HG02938 (cell line): ENCODE measurements around the gene CREB1.
A peak's percentile ranks its signal among the peaks of the same experiment; 100 is the strongest.
"Not testable (repeated sequence)": the region's sequence is repeated elsewhere in the genome, so short reads cannot be mapped to it uniquely, and the experiment has no call there.

Experiments used
- ATAC-seq: cut with Tn5 transposase; IDR thresholded peaks from one replicate; pipeline ENCODE4 v1.9.1; 2021; ENCODE audit warnings: mild to moderate bottlenecking, moderate library complexity; ENCODE audit not compliant: unreplicated experiment

The CREB1 gene

DNA sequence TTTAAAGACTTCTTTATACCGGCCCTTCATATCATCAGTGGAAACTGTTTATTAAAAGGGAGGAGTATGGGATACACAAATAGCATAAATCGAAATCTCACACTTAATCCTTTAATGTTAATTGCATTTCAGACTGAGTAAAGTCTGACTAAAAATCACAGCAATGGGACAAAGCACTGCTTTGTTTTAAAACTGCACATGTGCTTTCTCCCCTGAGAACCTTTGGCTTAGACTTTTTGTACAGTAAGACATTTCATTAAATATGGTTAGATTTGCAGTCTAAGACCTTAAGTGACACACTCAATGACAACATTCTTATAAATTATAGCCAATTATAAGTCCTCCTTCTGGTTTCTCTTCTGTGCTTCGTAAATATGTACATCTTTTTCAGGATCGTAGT lies 83.0 kb downstream of the CREB1 start:
- ATAC-seq, result no peak

DNA sequence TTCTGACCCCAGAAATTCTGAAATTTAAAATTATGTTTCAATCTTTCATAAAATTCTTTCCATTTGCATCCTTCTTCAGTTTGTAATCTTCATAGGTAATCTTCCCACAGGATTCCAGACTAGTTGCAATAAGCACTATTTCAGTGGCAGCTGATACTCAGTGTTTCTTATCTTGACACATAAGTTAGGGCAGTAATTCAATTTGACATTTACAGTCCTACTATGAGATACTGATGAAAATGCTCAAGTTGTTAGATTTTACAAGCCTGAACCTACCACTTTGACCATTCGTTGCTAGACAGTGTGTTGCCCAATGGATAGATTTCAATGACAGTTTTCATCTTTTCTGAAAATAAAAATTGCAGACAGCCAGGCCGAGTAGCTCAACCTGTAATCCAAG lies 85.1 kb downstream of the CREB1 start:
- ATAC-seq, result no peak

DNA sequence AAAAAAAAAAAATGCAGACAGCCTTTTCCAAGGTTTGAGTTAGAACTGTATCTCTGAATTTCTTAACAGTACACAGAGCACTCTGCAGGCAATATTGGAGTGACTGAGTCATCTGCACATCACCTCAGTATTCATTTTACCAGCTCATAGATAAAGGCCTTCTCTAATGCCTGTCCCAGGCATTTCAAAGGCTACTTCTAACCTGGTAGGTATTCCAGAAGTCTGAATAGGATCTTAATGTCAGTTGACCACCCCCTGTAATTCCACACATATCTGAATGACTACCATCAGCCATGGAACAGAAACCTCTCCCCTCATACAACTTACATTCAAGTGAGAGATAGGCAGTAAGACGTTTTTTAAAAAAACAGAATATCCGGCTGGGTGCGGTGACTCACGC lies 86.4 kb downstream of the CREB1 start:
- ATAC-seq, result no peak

DNA sequence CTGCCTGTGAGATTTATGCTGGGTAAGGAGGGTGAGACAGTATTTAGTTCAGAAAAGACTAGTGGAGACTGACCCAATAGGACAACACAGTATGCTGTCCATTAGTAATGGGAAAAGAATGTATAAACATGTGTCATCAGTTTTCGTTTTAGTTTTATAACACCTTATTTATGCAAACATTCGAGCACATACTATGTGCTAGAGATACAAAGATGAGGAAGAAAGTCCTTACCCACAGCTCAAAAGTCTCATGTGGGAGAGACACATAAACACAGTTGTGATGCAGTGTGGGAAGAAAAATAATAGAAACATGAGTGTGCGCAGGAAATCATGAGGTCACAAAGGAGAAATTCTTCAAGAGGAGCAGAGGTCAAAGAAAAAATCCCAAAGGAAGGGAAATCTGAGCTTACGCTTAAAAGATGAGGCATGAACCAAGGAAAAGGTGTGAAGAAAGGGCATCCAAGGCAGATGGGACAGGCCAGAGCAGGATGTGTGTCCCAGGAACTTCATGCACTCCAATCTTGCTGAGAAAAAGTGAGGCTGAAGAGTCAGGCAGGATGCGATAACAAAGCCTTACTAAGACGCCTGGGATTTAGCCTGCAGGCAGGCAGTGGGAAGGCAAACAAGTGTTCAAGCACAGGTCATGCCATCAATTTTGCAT lies 87.4 kb downstream of the CREB1 start:
- ATAC-seq, result no peak

DNA sequence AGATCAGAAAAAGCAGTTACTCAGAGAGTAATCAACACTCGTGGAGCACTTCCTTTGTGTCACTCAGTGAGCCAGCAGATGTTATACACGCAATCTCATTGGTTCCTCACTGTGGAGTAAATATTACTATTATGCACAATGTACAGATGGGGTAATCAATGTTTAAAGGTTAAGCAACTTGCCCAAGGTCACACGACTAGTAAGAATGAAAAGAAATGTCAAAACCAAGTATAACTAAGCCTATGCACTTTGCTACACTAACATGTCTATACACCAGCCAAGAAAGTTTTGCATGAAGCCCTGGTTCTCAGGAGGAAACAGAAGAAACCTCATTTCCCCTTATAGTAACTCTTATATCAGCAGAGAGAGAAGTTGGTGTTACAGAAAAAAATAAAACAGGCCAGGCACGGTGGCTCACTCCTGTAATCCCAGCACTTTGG lies 90.0 kb downstream of the CREB1 start:
- peak; percentile 37 for ATAC-seq

DNA sequence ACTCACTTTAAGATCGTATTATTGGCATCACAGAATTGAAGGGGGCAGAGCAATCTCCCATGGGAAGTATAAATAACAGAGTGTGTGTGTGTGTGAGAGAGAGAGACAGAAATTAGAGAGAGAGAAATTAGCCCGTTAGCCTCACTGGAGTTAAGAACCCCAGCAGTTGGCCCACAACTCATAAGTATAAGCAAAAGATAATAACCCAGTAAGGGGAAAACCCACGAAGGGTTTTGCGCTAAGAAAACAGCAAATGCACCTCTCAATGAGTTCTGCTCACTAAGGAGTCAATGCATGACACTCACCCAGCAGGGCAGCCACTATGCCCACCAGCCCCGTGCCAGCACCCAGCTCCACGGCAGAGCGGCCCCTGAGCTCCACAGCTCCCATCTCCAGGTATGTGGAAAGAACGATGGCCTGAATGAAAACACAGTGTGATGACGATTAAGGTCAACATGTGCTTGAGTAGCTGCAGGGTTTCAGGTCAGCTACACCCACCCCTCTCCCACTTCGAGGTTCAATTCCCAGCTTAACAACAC lies 91.8 kb downstream of the CREB1 start:
- no peak for ATAC-seq

DNA sequence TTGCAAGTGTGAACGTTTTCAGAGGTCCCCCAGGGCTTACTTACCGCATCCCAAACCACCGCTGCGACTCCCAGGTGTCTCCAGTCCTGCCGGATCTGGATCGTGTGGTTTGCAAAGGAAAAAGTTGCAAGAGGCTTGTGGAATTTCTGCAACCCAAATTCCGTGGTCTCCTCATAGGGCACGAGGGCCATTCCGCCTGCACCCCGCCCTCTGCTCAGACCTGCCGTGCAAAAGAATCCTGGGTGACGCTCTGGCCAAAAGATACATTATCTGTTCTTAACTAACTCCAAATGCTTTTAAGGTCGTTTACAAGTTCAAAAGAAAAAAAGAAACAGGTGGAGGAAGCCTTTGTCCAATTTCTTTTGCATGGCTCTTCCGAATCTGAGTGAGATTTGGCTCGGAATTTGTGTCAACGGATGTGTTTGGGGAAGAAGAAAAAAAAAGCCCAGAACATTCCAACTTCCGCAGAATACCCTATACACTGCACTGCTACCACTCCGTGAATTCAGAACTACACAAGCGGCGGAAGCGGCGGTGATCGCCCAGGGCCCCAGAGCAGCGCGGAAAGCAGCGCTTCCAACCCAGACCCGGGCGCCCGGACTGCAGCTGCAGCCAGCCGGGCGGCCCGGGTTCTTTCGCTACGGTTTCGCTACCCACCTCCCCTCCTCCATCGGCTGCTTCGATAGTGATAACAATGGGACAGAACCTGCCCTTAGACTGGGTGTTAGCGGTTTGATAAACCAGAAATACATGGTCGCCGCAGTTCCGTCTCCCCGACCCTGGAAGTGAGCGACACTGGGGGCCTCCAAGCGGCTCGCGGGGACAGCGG lies 94.6 kb downstream of the CREB1 start:
- ATAC-seq, result peak; percentile 37

DNA sequence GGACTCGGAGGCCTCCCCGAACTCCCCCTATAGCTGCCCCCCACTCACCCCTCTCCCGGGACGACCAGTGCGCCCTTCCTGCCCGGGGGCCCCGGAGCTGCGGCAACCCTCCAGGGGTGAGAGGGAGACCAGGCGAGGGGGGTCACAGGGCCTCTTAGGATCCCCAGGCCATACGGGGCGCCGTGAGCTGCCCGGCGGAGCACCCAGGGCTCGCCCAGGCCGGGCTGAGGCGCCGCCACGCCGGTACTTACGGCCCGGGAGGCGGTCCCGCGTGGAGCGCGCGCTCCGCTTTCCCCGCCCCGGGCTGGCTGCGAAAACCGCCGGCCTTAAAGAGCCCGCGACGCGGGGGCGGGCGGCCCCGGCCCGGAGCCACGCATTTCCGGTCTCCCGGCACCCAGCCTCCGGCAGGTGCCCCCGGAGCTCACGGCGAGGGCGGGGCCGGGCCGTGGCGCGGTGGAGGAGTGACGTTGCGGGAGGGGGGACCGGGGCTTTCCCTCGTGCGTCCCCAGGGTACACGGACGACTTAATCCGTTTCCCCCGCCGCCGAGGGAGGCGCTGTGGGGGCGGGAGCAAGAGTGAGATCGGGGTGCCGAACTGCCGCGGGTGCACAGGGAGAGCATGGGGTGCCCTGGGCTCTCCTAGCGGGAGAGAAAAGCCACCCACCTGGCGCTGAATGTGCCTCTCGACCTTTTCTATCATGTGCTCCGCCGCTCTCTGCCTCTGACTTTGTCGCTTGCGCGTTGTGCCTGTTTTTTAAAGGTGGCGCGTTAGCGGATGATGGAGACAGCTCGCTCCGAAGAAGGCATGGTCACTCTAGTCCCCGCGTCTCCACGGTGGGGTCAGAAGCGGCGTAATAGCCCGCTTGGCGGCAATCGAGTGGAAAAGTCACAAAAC lies 95.5 kb downstream of the CREB1 start, which contains the start of gene METTL21A:
Gene METTL21A, minus strand, starts transcription at position 381 of the 894 bp plus-strand sequence. CDS start 1,019 bp downstream, outside the sequence.
- ATAC-seq, result peak; percentile 52

DNA sequence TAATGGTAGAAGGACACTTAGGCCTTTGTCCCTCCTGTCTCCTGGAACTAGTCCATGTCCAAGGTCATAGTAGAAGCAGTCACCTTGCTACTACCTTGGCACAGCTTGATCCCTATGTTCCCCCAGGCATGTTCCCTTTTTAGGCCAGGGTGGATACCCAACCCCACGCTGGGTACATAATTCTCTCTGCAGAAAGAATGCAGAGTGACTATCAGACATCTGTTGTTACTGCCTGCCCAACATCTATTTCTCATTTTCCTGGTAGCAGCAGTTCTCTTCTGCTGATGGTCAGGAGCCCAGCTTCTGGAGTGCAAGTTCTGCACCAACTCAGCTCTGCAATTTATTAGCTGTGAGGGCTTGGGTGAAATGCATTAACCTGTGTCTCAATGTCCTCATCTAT lies 99.8 kb downstream of the CREB1 start:
- ATAC-seq, result no peak

DNA sequence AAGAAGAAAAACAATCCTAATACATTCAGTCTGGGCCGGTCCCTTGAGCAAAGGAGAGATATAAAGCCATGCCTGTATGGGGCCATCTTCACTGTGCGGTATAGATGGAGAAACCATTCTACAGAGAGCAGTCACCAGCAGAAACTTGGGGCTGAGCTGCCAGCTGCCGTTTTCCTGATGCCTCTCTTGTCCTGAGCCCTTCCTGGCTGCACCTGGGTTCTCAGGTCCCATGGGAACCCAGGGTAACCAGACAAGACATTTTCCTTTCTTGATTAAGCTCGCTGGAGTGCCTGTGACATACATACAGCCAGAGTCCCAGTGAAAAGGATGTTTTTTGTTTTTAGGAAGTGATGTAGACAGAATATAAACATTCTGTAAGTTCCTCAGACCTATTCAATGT lies 100.7 kb downstream of the CREB1 start:
- ATAC-seq, result no peak

DNA sequence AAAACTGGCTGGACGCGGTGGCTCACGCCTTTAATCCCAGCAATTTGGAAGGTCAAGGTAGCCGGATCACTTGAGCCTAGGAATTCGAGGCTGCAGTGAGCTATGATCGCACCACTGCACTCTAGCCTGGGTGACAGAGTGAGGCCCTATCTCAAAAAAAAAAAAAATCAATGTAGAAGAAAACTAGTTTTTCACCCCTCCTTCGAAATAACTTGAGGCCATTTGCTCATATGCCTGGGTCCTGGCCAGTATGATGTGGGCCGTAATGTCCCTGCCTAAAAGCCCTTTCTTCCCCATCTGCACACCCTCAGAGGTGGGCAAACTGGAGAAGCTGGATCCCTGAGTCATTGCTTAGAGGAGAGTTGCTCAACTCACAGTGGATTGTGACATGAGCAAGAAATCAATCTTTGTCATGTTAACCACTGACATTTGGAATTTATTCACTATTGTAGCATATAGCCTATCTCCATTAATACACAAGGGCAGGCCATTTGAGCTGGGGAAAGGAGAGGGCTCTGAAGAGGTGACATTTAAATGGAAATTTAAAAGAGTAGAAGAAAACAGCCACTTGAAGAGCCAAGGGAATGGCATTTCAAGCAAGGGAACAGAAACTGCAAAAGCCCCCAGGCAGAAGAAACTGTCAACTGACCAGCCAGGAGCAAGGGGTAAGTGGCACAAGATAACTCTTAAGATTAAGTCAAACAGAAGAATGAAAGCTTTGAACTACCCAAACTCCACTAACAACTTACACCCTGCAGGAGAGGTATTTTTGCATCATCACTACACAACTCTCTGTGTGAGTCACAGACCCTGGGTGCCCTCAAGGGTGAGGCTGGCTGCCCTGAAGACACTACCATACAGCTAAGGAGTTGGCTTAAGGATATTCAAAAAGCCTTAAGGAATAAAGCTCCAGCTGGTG lies 103.1 kb downstream of the CREB1 start:
- ATAC-seq, result no peak

DNA sequence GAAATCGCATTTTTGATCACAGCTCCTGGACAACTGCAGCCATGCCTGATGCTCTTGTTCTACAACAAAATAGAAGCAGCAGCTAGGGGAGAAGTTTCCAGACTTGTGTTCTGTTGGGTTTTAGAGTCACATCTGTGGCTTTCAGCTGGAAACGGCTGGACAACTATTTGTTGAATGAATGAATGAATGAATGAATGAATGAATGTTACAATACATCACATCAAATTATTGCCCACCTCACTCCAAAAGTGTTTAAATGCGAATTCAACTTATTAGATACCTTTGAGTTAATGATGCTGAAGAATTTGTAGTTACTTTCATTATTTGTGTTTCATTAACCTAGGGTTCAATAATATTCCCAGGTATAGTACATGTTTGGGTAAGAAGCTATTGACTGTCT lies 103.9 kb downstream of the CREB1 start:
- ATAC-seq, result no peak

DNA sequence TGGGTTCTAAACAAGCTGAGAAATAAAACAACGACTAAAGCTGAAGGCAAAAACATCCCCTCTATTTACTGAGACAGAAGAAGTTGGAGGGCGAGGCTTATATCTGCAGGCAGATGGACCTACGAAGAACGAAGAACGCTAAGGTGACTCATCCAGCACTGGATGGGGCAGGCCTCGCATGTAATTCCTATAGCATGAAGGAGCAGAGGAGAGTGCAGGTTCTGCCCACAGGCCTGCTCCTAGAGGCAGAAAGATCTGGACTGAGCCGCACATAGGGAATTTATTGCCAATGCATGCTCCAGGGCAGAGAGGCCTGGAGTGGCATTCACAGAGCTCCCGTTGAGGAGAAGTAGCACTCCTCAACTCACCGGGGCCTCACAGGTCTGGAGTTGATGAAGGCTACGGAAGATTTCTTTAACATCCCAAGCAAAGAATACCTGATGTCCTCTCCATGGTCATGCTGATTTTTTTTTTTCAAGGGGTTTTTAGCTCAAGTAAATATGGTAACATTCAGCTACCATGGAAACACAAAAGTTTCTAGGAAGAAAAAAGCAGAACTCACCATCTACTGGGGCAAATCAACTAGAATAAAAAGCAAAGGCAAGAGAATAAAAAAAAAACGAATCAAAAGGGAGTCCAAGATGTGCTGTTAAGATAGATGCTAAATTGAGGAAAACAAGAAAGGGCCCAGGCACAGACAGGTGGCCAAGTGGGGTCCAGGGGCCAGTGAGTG lies 105.9 kb downstream of the CREB1 start:
- ATAC-seq, result no peak

DNA sequence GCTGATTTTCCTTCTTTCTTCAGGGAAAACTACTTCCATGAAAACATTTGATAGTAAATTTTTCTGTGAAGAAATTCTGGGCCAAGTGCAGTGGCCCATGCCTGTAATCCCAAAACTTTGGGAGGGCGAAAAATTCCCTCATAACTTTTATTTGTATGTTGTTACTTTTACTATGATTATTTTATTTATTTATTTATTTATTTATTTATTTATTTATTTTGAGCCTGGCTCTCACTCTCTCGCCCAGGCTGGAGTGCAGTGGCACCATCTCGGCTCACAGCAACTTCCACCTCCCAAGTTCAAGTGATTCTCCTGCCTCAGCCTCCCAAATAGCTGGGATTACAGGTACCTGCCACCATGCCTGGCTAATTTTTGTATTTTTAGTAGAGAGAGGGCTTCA lies 109.5 kb downstream of the CREB1 start:
- not testable (repeated sequence) for ATAC-seq

DNA sequence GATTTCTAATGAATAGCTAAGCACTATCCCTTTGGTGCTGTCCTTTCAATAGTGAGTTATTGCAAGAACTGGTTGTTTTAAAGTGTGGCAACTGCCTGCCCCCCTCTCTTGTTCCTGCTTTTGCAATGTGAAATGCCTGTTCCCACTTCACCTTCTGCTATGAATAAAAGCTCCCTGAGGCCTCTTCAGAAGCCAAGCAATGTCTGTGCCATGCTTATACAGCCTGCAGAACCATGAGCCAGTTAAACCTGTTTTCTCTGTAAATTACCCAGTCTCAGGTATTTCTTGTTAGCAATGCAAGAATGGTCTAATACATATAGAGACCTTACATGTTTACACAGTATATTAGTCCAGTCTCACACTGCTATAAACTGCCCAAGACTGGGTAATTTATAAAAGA lies 110.4 kb downstream of the CREB1 start:
- no peak for ATAC-seq

DNA sequence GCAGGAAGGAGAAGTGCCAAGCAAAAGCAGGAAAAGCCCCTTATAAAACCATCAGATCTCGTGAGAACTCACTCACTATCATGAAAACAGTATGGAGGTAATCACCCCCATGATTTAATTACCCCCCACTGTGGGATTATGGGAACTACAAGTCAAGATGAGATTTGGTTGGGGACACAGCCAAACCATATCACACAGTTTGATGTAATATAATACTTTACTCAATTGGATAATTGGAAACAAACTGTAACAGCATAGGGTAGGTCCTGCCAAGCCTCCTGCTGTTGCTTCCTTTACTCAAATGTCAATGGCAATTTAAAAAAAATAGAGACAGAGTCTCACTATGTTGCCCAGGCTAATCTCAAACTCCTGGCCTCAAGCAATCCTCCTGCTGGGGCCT lies 110.9 kb downstream of the CREB1 start:
- no peak for ATAC-seq

DNA sequence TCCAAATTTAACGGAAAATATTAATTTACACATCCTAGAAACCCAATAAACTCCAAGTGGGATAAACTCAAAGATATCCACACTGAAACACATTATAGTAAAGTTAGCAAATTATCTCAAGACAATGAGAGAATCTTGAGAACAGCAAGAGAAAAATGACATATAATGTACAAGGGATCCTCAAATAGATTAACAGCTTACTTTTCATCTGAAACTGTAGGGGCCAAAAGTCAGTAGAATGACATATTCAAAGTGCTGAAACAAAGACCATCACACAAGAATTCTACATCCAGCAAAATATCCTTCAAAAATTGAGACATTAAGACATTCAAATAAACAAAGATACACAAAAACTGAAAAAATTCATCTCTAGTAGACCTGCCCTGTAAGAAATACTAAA lies 114.1 kb downstream of the CREB1 start:
- ATAC-seq, result no peak

DNA sequence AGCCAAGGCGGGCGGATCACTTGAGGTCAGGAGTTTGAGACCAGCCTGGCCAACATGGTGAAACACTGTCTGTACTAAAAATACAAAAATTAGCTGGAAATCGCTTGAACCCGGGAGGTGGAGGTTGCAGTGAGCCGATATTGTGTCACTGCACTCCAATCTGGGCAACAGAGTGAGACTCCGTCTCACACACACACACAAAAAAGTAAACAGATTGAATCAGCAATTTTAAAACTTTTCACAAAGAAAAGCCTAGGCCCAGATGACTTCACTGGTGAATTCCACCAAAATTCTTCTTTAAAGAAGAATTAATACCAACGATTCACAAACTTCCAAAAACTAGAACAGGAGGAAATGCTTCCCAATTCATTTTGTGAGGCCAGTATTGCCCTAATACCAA lies 116.8 kb downstream of the CREB1 start:
- not testable (repeated sequence) for ATAC-seq
